Stomach (tissue), 4 donors: ENCODE data around the gene PRKAR2B.

Experiments used
- CTCF ChIP-seq, 7 experiments: fragments of 450-650 bp in 4 of 7; fragments of 200-600 bp in 3 of 7; sonication (generic) in 3 of 7; IDR thresholded peaks; one replicate each; pipeline ENCODE4 v1.5.1; 2016 to 2019; ENCODE audit warnings: antibody characterized with exemption in 7 of 7, control low read depth in 2 of 7, mild to moderate bottlenecking in 1 of 7
- POLR2A ChIP-seq, 4 donors: fragments of 450-650 bp; IDR thresholded peaks; one replicate each; pipeline ENCODE4 v1.6.1; 2016; ENCODE audit warnings: antibody characterized with exemption in 4 of 4, control low read depth in 2 of 4, mild to moderate bottlenecking in 1 of 4, moderate library complexity in 1 of 4
- POLR2AphosphoS5 ChIP-seq, 3 donors: sonication (generic); formaldehyde crosslinking; IDR thresholded peaks; one replicate each; pipeline ENCODE4 v1.6.1; 2016; ENCODE audit warnings: antibody characterized with exemption in 3 of 3

DNA sequence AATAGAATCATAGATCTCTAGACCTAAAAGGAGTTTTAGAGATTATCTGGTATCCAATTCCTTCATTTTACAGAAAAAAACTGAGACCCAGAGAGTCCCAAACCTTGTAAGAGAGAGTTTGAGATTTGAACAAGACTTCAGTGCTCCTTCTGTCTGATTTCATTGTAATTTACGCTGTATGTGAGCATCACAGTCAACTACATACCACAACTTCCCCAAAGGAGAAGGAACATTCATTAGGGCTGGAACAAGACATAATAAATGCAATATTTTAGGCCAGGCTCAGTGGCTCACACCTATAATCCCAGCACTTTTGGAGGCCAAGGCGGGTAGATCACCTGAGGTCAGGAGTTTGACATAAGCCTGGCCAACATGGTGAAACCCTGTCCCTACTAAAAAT is 17.3 kb upstream of the PRKAR2B start:
- TF ChIP-seq CTCF (IDR thresholded peaks at IDR 0.05) (no peak), POLR2A (IDR thresholded peaks at IDR 0.05) (no peak), POLR2AphosphoS5 (IDR thresholded peaks at IDR 0.05) (no peak)
